ENCODE results near the gene EMC8.
A peak's percentile ranks its signal among the peaks of the same experiment; 100 is the strongest.
"Not testable (repeated sequence)": the region's sequence is repeated elsewhere in the genome, so short reads cannot be mapped to it uniquely, and the experiment has no call there.

Gene EMC8

DNA sequence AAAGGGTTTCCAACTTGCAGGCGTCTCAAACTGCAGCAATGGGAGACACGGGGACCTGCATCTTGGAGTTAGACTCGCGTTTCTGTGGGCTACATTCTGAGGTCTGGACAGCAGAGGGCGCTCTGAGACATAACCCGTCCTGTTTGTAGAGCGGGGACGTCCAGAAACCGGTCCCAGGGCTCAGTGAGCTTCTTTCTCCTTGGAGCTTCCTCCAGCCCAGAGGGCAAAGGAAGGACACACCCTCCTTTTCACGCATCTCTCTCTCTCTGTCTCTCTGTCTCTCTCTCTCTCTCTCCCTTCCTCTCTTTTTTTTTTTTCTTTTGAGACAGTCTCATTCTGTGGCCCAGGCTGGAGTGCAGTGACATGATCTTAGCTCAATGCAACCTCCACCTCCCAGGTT, 19.9 kb upstream of the EMC8 start:
- no peak for DNase-seq (ENCODE audit: low read depth, low spot score)
- no peak overlapping the region for H3K27ac ChIP-seq

DNA sequence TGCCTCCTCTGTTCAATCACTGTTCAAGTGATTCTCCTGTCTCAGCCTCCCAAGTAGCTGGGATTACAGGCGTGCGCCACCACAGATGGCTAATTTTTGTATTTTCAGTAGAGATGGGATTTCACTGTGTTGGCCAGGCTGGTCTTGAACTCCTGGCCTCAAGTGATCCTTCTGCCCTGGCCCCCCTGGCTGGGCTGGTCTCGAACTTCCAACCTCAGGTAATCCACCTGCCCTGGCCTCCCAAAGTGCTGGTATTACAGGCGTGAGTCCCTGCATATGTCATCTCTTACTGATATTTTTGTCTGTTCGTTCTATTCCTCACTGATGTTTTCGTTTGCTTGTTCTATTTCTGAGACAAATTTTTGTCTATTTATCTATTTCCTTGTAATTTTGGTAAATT, 17.9 kb upstream of the EMC8 start:
- not testable (repeated sequence) for H3K27ac ChIP-seq; DNase-seq (ENCODE audit: low read depth, low spot score)

- DNase-seq (ENCODE audit: low read depth, low spot score): no peak
- H3K27ac ChIP-seq: no peak overlapping the region
Measured at GRCh38 chr16:85816159-85816558, 16.8 kb upstream of the EMC8 start.

DNA sequence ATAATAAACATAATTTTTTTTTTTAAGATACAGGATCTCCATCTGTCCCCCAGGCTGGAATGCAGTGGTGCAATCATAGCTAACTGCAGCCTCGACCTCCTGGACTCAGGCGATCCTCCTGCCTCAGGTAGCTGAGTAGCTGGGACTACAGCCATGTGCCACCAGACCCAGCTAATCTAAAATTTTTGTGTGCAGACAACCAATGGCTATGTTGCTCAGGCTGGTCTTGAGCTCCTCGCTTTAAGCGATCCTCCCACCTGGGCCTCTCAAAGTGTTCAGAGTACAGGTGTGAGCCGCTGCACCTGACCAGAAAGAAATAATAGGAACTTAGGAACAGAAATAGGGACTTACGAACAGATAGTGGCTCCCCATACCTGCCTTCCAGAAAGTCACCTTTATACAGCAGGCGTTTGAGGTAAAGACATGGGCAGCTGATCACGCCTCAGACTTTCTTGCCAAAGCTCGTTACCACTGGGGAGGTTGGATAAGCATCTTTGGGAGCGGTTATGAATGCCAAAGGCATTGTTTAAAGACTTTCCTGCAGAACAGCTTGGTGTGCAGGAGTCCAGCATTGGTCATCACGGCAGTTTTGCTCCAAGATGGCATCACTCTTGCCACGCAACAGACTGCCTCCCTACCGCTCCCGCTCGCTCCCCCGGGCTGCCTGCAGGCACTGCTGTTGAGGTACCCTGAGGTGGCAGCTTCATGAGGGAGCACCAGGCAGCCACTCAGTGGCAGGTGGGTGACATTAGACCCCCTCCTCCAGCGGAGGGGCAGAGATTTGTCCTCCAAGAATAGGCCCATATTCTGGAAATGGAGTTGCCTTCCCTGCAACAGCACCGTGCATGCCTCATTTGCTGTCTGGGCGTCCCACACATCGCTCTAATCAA, 13.7 kb upstream of the EMC8 start:
- no peak overlapping the region for H3K27ac ChIP-seq
- DNase-seq (ENCODE audit: low read depth, low spot score): no peak

GRCh38 chr16:85812031-85812807, 12.9 kb upstream of the EMC8 start:
- DNase-seq (ENCODE audit: low read depth, low spot score): no peak
- no peak overlapping the region for H3K27ac ChIP-seq

- no peak for DNase-seq (ENCODE audit: low read depth, low spot score)
- H3K27ac ChIP-seq: no peak overlapping the region
Measured at GRCh38 chr16:85810742-85811115, 11.4 kb upstream of the EMC8 start.

DNA sequence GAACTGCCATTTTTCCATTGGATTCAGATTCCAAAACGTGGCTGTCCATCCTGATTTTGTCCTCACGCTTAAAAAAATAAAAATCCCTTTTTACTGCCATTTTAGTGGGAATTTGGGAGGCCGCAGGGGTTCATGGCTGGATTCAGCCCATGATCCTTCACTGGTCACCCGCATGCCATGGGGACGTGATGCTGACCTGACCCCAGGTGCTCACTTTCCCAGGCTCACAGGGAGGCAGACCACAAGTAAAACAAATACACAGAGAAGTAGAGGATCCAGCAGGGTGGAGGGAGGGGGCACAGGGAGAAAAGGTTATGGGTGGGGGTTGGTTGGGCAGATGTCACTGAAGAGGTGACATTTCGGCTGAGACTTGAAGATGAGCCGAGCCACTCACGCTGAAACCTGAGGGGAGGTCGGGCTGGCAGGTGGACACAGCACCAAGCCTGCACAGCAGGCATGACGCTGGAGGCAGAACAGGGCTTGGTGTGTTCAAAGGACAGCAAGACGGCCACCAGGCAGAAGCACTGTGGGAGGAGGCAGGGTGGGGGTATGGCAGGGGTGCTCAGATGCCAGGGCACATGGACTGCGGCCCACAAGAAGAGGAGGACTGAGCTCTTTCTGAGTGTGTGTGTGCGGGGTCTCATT, 10.9 kb upstream of the EMC8 start:
- no peak overlapping the region for H3K27ac ChIP-seq
- DNase-seq (ENCODE audit: low read depth, low spot score): no peak

GRCh38 chr16:85809645-85810044, 10.3 kb upstream of the EMC8 start:
- no peak for DNase-seq (ENCODE audit: low read depth, low spot score)

GRCh38 chr16:85808926-85809325, 9.6 kb upstream of the EMC8 start:
- no peak for DNase-seq (ENCODE audit: low read depth, low spot score)

More at GRCh38 chr16:85809645-85810044, 10.3 kb upstream of the EMC8 start:
- no peak overlapping the region for H3K27ac ChIP-seq

DNA sequence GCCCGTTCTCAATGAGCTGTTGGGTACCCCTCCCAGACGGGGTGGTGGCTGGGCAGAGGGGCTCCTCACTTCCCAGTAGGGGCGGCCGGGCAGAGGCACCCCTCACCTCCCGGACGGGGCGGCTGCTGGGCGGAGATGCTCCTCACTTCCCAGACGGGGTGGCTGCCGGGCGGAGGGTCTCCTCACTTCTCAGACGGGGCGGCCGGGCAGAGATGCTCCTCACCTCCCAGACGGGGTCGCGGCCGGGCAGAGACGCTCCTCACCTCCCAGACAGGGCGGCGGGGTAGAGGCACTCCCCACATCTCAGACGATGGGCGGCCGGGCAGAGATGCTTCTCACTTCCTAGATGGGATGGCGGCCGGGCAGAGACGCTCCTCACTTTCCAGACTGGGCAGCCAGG, 8.8 kb upstream of the EMC8 start:
- DNase-seq (ENCODE audit: low read depth, low spot score); H3K27ac ChIP-seq: not testable (repeated sequence)

More at GRCh38 chr16:85808926-85809325, 9.6 kb upstream of the EMC8 start:
- no peak overlapping the region for H3K27ac ChIP-seq

DNA sequence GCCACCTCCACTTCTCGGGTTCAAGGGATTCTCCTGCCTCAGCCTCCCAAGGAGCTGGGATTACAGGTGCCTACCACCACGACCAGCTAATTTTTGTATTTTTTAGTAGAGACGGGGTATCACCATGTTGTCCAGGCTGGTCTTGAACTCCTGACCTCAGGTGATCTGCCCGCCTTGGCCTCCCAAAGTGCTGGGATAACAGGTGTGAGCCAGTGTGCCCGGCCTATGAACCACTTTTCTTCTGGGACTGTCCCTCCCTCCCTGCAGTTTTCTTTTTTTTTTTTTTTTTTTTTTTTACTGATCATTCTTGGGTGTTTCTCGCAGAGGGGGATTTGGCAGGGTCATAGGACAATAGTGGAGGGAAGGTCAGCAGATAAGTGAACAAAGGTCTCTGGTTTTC, 8.0 kb upstream of the EMC8 start:
- H3K27ac ChIP-seq; DNase-seq (ENCODE audit: low read depth, low spot score): not testable (repeated sequence)

DNA sequence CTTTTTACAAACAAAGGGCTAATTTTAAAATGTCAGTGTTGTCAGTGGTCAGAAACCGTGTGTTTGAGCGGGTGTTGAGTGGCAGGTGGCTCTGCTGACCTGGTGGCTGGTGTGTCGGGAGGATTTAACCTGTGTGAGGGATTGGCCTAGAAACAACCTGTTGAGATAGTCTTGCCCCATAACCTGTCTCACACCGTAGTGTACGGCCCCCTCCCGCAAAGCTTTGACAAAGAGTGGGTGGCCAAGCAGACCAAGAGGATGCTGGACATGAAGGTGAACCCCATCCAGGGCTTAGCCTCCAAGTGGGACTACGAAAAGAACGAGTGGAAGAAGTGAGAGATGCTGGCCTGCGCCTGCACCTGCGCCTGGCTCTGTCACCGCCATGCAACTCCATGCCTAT, 7.2 kb upstream of the EMC8 start:
- DNase-seq (ENCODE audit: low read depth, low spot score): no peak
- H3K27ac ChIP-seq: no peak overlapping the region

- no peak for DNase-seq (ENCODE audit: low read depth, low spot score)
- no peak overlapping the region for H3K27ac ChIP-seq
Measured at GRCh38 chr16:85805442-85806045, 6.2 kb upstream of the EMC8 start.

- no peak overlapping the region for H3K27ac ChIP-seq
- DNase-seq (ENCODE audit: low read depth, low spot score): no peak
Measured at GRCh38 chr16:85803570-85803969, 4.2 kb upstream of the EMC8 start.

DNA sequence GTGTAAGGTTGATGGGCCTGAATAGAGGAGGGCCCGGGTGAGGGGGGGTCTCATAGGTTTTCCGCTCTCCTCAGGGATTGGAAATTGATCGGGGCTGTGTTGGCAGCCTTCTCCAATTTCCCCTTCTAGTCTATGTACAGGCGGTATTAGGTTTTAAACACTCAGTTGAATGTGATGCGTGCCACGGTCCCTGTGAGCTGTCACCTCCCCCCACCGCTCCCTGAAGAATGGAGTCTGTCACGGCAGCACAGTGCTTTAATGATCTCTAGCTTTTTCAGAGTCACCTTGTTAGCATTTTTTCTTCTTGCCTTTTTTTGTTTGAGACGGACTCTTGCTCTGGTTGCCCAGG, 951 bp upstream of the EMC8 start:
- H3K27ac ChIP-seq: peak overlapping the region; percentile 70
- DNase-seq (ENCODE audit: low read depth, low spot score): no peak

- peak overlapping the region; percentile 70 for H3K27ac ChIP-seq
- DNase-seq (ENCODE audit: low read depth, low spot score): no peak
Measured at GRCh38 chr16:85798901-85799496, 345 bp downstream of the EMC8 start.

- DNase-seq (ENCODE audit: low read depth, low spot score): no peak
- peak overlapping the region; percentile 70 for H3K27ac ChIP-seq
Measured at GRCh38 chr16:85798283-85798776, 1.0 kb downstream of the EMC8 start.

GRCh38 chr16:85796599-85796998, 2.7 kb downstream of the EMC8 start:
- DNase-seq (ENCODE audit: low read depth, low spot score): no peak
- H3K27ac ChIP-seq: no peak overlapping the region

GRCh38 chr16:85796152-85796551, 3.2 kb downstream of the EMC8 start:
- no peak for DNase-seq (ENCODE audit: low read depth, low spot score)
- H3K27ac ChIP-seq: no peak overlapping the region

GRCh38 chr16:85794696-85795095, 4.6 kb downstream of the EMC8 start:
- no peak overlapping the region for H3K27ac ChIP-seq
- DNase-seq (ENCODE audit: low read depth, low spot score): no peak
